Purkinje cell (primary cell): Measurements from ENCODE around the gene ACOX1. TPM values are rescaled to one million over a fixed set of nuclear protein-coding genes. Genes with fewer than 3 reads are reported as not detected.

Source experiments
- polyA plus RNA-seq: library from polyadenylated mRNA; unstranded; fragments of >200 nt; fragmentation: Nextera tagmentation; gene quantifications from 2 replicates; pipeline ENCODE4 v1.2.1, GENCODE V29; 2014

ACOX1 gene
- 16.2 and 18.6 TPM in 2 replicates for polyA plus RNA-seq

GRCh38 chr17:75978938-75979704 is at the start of gene ACOX1, which contains the start of gene TEN1:
TSS of gene ACOX1 (minus strand) at chr17:75979166. CDS start at chr17:75979073, 93 bp downstream.
TSS of gene TEN1 (plus strand) at chr17:75979240. CDS start at chr17:75986193, 6,953 bp downstream.

GRCh38 chr17:76027159-76027839 is 48.3 kb upstream of the ACOX1 start, which contains the start of gene EVPL:
TSS of gene EVPL (minus strand) at chr17:76027306. CDS start at chr17:76027198, 108 bp downstream.

GRCh38 chr17:76000755-76001521 is 22.0 kb upstream of the ACOX1 start, which contains the start of gene CDK3:
TSS of gene CDK3 (plus strand) at chr17:76000855. CDS start at chr17:76001426, 571 bp downstream.

GRCh38 chr17:75940727-75941441 is 38.1 kb downstream of the ACOX1 start, which contains the start of gene FBF1:
TSS of gene FBF1 (minus strand) at chr17:75941042. CDS start at chr17:75938149, 2,893 bp downstream.

DNA sequence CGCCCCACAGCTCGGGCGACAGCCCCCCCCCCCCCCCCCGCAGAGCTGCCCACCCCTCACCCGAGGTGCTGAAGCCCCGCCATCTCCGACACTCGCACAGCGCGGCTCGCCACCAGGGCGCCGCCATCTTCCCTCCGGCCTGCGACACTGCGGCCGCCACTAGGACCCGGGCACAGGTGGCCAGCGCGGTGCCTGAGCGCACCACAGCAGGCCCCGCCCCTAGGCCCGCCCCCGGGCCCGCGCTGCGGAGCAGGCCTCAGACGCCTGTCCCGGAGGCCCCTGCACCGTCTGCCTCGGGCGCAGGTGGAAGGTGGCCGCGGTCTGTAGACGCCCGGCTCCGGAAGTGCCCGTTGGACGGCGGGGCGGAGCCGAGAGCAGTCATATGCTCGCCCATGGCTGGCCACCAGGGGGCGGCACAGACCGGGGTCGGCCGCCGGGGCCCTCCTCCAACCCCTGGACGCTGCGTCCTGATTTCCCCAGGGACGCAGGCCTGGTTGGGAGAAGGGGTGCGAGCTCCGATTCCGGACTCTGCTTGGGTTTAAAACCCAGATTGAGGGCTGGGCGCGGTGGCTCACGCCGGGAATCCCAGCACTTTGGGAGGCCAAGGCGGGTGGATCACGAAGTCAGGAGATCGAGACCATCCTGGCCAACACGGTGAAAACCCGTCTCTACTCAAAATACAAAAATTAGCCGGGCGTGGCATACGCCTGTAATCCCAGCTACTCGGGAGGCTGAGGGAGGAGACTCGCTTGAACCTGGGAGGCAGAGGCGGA is 74.0 kb downstream of the ACOX1 start, which contains the start of gene MRPL38:
Gene MRPL38 (minus strand): TSS at position 136 of the 773 bp plus-strand sequence. CDS start 9 bp downstream, at position 127.

DNA sequence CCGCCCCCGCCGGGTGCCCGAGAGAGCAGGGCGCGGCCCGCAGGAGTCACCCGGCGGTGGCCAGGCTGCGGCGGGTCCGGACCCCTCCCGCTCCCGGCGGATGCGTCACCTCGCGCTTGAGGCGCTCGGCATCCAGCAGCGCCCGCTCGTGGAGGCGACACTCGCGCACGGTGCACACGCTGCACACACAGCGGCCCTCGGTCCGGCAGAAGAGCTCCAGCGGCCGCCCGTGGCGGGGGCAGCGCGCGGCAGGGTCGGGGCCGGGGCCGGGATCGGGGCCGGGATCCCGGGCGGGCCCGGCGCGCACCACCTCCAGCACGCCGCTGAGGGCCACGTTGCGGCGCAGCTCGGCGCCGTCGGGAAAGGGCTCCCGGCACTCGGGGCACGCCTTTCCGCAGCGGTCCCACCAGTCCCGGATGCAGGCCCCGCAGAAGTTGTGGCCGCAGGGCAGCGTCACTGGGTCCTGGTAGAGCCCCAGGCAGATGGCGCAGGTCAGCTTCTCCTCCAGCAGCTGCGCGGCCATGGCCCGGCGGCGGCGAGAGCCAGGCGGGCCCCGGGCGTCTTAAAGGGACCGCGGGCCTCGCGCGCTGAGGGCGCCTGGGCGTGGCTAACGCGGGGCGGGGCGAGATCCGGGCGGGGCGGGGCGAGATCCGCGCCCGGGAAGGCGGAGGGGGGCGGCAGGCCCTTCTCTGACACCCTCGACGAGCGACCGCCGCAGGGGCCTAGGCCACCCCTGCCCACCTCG is 82.4 kb downstream of the ACOX1 start, which contains the start of gene TRIM65:
Gene TRIM65 (minus strand): TSS at position 537 of the 745 bp plus-strand sequence. CDS start 14 bp downstream, at position 523.

Other genes starting within 250 kb of the ACOX1 start
- 1.1 TPM in 1 of 2 replicates, not detected in the other for gene GALK1, start 214.0 kb downstream of the ACOX1 start, polyA plus RNA-seq
- 1.2 TPM in 1 of 2 replicates, not detected in the other for gene UNK, start 194.4 kb downstream of the ACOX1 start, polyA plus RNA-seq
- not detected in 2 replicates for gene UNC13D, start 134.8 kb downstream of the ACOX1 start, polyA plus RNA-seq
- gene WBP2, start 123.8 kb downstream of the ACOX1 start, polyA plus RNA-seq = 16.8 and 30.4 TPM in 2 replicates
- 3.8 and 5.3 TPM in 2 replicates for gene TRIM47, start 100.6 kb downstream of the ACOX1 start, polyA plus RNA-seq
- gene TRIM65, start 82.2 kb downstream of the ACOX1 start, polyA plus RNA-seq = not detected in 2 replicates
- 22.6 and 30.0 TPM in 2 replicates for gene MRPL38, start 74.3 kb downstream of the ACOX1 start, polyA plus RNA-seq
- gene FBF1, start 38.1 kb downstream of the ACOX1 start, polyA plus RNA-seq = 0.46 and 0.71 TPM in 2 replicates
- gene TEN1, start 74 bp upstream of the ACOX1 start, polyA plus RNA-seq = 3.4 and 10.1 TPM in 2 replicates
- 0.29 and 1.8 TPM in 2 replicates for gene CDK3, start 21.7 kb upstream of the ACOX1 start, polyA plus RNA-seq
- gene EVPL, start 48.1 kb upstream of the ACOX1 start, polyA plus RNA-seq = 0.39 TPM in 1 of 2 replicates, not detected in the other
- 26.4 and 28.5 TPM in 2 replicates for gene SRP68, start 93.4 kb upstream of the ACOX1 start, polyA plus RNA-seq
- gene GALR2, start 95.6 kb upstream of the ACOX1 start, polyA plus RNA-seq = 0.41 TPM in 1 of 2 replicates, not detected in the other
- 0.20 and 0.42 TPM in 2 replicates for gene ZACN, start 100.0 kb upstream of the ACOX1 start, polyA plus RNA-seq
- gene EXOC7, start 124.6 kb upstream of the ACOX1 start, polyA plus RNA-seq = 21.9 and 24.2 TPM in 2 replicates
- gene FOXJ1, start 162.1 kb upstream of the ACOX1 start, polyA plus RNA-seq = not detected in 2 replicates